Thyroid gland (tissue), 4 donors: Measurements from ENCODE around the gene GLIPR1.

Source experiments
- CTCF ChIP-seq, 6 experiments: fragments of 200-600 bp in 3 of 6; fragments of 450-650 bp in 3 of 6; sonication (generic) in 3 of 6; IDR thresholded peaks; one replicate each; pipeline ENCODE4 v1.5.1; 2016 to 2019; ENCODE audit warnings: antibody characterized with exemption in 6 of 6, mild to moderate bottlenecking in 2 of 6, inconsistent platforms in 1 of 6, moderate library complexity in 1 of 6
- POLR2A ChIP-seq, 2 donors: fragments of 450-650 bp; IDR thresholded peaks; one replicate each; pipeline ENCODE4 v1.6.1; 2017; ENCODE audit warnings: antibody characterized with exemption in 2 of 2, mild to moderate bottlenecking in 2 of 2, moderate library complexity in 1 of 2

- TF ChIP-seq CTCF (IDR thresholded peaks at IDR 0.05) (no peak), POLR2A (IDR thresholded peaks at IDR 0.05) (no peak)
Observed at GRCh38 chr12:75471902-75472890, 8.4 kb upstream of the GLIPR1 start.
